ENCODE measurements around the gene SLC15A5.

Gene SLC15A5

DNA sequence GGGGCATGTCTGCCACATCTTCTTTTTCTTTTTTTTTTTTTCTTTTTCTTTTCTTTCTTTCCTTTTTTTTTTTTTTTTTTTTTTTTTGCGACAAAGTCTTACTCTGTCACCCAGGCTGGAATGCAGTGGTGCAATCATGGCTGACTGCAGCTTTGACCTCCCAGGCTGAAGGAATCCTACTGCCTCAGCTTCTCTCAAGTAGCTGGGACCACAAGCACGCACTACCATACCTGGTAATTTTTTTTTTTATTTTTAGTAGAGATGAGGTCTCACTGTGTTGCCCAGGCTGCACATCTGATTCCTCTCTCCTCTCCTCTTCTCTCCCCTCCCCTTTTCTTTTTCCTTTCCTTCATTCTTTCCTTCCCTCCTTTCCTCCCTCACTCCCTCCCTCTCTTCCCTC, 18.5 kb downstream of the SLC15A5 start:
- no peak for DNase-seq

DNA sequence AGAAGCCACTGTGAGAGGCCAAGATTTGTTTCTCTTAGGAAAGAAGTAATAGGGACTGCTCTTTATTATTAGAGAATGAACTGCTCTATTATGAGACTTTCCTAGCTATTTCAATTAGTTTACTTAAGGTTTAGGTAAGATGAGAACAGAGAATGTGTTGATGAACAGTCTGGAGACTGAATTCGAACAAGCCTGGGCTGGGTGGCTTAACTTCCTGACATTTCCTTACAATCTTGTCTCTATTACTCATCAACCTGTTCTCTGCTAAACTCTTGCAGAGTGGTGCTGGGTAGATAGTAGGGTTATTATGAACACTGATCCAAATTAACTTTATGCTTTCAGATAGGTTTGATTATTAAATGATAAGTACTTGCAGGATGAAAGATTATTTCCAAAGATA, 31.2 kb downstream of the SLC15A5 start:
- DNase-seq, result no peak

DNA sequence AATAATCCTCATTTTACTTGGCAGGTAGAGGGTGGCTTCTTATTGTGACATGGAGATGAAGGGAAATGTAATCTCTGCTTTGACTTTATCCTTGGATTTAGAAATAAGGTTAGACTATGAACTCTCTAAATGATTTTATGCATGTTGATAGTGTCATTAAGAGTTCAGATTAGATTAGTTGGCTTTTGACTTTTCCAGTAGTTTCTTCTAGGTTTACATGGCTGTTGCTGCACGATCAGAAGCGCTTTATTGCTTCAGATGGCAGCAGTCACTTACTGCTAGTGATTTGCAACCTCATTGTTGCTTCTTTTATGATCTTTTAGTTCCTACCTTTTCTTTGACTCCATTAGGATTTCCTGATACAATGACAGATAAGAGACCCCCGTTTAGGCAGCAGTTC, 32.3 kb downstream of the SLC15A5 start:
- no peak for DNase-seq

DNA sequence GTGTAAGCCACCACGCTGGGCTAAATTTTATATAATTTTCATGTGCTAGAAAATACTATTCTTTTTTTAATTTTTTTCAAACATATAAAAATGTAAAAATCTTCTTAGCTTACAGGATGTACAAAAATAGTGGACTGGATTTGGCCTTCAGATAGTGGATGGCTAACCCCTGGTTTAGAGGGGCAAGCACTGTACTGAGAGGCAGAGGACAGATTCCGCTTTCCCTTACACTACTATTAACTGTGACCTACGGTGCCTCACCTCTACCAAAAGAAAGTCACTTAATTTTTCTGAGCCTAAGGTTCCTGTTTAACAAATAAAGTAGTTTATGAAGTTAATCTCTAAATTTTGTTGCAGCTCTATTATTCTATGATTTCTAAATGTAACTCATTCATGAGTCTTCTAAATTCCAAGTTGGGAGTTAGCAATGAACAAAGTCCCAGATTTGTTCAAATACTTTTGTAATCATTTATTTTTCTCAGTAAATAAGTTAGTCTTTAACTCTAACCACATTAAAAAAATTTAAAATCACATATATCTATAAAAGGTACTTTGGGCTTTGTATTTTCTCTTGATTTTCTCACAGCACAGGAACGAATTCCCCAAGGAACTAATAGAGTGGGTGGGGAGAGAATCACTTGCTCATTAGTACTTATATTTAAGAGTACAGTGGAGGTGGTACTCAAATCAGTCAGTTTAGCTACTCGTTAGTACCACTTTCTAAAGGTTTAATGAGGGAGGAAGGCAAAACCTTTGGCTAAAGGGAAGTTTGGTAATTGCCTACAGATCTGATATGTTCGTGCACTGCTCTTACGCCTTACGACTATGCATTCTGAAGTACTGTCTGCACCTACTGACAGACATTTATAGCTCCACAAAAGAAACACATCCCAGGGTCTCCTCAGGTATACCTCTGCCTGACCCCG, 33.7 kb downstream of the SLC15A5 start:
- DNase-seq, result no peak

DNA sequence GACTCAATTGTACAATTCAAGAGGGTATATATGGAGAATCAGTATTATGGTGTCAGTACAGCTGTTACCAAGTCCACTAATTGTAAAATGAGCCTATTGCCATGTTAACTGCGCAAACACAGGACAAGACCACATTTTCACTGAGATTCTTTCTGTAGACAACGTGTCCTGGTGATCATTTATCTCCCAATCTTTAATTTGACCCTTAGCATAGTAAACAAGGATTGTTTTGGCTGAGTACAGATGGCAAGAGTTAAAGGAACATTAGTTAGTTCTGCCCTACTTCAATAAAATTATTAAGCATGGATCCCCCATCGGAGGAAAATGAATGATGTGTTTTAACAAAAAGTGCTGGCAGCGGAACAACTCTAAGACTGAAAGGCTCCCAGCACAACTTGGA, 36.1 kb downstream of the SLC15A5 start:
- no peak for DNase-seq

- no peak for DNase-seq
Measured at GRCh38 chr12:16238661-16239060, 38.8 kb downstream of the SLC15A5 start.

GRCh38 chr12:16229676-16230075, 47.8 kb downstream of the SLC15A5 start:
- no peak for DNase-seq

- no peak for DNase-seq
Measured at GRCh38 chr12:16228067-16228466, 49.4 kb downstream of the SLC15A5 start.

- DNase-seq, result peak; percentile 75 to 79
Measured at GRCh38 chr12:16225692-16226091, 51.8 kb downstream of the SLC15A5 start.

GRCh38 chr12:16224196-16224595, 53.3 kb downstream of the SLC15A5 start:
- no peak for DNase-seq

- DNase-seq, result no peak
Measured at GRCh38 chr12:16221776-16222175, 55.7 kb downstream of the SLC15A5 start.

DNA sequence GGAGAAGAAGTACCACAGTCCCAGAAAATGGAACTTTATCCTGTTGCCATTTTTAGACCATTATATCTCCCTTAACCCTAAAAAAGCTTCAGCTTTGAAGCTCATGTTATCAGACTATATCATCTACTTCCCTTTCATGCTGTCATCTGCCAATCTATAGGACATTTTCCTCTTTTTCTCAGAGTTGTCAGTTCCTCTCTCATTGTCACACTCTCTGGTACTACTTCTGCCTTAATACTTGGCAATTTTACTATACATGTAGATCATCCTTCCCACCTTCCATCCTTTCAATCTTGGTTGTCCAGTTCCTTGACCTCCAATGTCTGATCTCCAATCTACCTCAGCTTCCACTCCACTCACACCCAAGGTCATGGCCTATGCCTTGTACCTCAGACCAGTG, 57.4 kb downstream of the SLC15A5 start:
- DNase-seq, result no peak

DNA sequence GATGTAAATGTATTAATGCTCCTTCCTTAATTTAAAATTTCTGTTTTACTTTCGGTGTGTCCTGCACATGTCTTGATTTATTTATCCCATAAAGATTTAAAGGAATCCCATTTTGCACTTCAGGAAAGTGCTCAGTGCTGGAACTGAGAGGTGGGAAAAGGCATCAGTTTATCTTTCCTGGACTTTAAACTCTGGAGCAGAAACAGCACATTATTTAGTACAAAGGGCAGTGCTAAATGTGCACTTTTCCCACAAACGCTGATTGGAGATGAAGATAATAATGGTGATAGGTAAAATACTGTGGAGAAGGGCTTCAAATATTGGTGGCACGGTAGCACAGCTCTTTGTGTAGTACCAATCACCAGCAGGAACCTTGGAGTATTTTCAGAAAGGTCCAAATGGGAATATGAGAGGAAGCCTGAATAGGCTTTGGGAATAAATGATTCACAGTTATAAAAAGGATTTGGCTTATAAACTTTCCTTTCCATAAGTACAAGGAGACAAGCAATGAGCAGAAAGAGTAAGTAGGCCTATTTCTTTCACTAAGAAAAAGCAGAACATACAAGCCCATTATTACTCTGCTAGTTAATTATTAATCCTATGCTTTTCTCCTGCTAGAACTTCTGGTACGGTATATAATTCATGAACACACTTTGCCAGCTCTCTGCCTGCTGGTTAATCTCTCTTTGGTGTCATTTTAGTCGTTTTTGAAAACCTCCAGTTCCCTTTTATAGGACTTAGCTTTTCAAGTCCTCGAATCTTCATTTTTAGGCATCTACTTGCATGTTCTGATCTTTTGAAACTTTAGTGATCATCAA, 58.3 kb downstream of the SLC15A5 start:
- DNase-seq, result peak in 1 of 2 experiments; percentile 1

DNA sequence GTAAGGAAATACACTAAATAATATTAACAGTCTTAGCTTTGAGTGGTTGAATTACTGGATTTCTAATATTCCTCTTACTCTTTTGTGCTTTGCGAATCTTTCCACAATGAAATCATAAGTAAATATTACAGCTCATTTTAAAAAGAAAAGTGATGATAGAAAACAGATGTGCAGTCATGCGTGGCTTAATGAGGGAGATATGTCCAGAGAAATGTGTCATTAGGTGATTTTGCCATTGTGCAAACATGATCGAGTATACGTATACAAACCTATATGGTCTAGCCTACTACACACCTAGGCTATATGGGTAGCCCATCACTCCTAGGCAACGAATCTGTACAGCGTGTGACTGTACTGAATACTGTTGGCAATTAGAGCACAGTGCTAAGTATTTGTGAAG, 59.3 kb downstream of the SLC15A5 start:
- no peak for DNase-seq

GRCh38 chr12:16211731-16212130, 65.8 kb downstream of the SLC15A5 start:
- DNase-seq, result no peak

- DNase-seq, result no peak
Measured at GRCh38 chr12:16198884-16199283, 78.6 kb downstream of the SLC15A5 start.

DNA sequence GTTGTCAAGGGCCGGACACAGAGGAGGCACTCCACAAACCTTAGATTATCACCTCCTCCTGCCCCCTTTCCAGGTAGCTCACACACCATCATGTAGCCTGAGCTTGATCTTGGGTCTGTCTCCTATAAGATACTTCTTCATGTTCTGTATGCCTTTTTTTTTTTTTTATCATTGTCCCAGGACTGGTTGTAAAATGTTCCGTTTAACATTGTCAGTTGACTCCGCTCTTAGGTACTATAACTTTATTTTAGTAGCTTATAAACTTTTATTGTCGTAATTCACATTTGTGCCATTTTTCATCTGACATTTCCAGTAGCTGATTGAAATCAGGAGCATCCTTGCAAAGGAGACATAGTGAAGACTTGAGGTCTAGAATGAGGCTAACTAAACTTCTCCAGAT, 79.9 kb downstream of the SLC15A5 start:
- DNase-seq, result no peak

GRCh38 chr12:16189849-16190248, 87.6 kb downstream of the SLC15A5 start:
- DNase-seq, result peak in 1 of 2 experiments; percentile 62

DNA sequence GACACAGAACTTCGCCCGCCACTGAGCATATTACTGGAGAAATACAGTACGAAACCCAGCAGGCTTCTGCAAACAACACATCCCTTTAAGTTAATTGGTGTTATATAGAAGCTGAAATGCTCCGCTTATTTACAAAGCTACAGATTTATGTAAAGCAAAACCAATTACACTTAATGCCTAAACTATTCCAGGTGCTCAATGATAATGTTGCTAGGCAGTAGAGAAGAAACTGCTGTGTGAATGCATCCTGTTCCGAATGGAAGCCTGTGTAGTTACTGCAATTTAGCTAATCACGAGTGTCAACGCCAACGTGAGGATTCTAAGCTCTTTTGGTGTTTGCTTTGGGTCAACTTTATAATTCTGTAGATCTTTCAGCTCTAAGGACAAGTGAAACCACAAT, 89.8 kb downstream of the SLC15A5 start:
- DNase-seq, result no peak

- DNase-seq, result no peak
Measured at GRCh38 chr12:16184681-16185080, 92.8 kb downstream of the SLC15A5 start.

- no peak for DNase-seq
Measured at GRCh38 chr12:16183541-16183940, 93.9 kb downstream of the SLC15A5 start.

DNA sequence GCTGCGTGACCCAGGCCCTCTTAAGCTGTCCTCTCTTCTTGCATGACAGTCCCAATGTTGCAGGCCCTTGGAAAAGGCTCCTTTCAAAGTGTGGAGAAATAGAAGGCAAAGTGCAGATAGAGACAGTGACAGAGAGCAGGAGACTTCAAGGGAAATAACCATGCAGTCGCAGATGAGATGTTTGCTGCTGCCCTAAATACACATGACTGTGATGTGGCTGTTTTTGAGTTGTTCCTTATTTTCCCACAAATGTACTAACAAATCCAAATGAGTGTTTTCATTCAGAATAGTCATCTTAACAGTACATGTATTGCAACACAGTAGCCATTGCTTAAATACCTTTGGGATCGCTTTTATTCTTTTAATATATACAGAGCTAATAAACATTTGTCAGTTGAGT, 101.6 kb downstream of the SLC15A5 start:
- DNase-seq, result no peak

- DNase-seq, result no peak
Measured at GRCh38 chr12:16174282-16174681, 103.2 kb downstream of the SLC15A5 start.

GRCh38 chr12:16171348-16171747, 106.1 kb downstream of the SLC15A5 start:
- no peak for DNase-seq
